GM18508 (cell line): ENCODE results near the gene MARCKS.
"Not testable (repeated sequence)": the region's sequence is repeated elsewhere in the genome, so short reads cannot be mapped to it uniquely, and the experiment has no call there.

Experiments used
- ATAC-seq: cut with Tn5 transposase; IDR thresholded peaks from one replicate; pipeline ENCODE4 v1.9.1; 2021; ENCODE audit warnings: moderate number of reproducible peaks; ENCODE audit not compliant: insufficient read depth, unreplicated experiment

MARCKS gene

DNA sequence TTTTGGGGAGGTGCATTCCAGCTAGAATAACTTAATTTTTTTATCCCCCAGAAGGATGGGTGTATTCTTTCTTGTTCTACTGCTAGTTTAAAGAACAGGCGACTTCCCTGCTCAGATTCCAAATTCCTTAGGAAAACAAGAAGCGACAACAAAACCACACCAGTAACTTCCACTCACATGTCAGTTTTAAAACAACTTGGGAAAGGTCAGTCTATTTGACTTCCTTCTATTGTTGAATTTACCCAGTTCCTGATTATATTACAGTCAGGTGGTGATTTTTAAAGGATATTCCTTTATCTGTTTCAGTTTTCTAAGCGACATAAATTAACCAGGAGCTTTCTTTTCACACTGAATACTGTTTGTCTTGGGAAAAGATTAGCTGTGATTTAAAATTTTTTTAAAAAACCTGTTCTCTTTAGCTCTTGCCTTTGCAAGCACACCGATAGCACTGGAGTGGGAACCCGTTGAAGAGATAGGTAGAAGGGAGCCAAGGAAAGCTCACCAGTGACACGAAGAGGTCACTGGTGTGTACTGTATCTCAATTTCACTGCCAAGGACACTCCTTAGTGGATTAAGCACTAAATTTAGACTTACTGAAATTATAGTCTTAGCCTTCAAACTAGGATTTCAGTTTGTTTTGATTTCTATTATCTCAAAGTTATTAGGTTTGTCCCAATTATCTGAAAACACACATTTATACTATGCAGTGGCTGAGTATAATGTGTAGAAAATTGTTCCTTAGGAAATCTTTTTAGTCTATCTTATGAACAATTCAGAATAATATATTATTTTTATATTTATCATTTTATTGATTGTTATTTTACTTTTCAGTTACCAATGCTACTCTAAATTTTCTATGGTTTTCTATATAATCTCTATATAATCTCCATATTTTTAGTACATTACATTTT lies 22.3 kb downstream of the MARCKS start:
- ATAC-seq: peak; percentile 97

DNA sequence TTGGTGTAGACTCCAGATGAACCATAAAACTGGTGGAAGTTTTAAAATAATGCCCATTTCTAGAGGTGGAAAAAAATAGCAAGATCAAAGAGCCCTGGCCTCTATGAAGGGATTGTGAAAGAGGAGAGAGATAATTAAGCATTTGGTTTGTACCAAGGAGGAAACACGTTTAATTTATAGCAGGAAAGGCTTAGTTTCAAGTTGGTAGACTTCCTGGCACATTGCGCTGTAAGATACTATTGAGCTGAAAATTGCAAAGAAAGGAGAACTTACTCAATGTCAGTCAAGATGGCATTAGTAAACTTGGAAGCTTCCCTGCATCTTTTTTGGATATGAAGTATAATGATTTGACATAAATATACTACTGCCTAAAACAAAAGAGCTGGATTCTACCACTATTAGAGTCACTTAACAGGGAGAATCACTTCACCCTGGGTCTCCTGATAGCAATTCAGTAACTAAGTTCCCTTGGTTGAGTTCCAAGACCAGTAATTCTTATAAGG lies 24.4 kb downstream of the MARCKS start:
- no peak for ATAC-seq

DNA sequence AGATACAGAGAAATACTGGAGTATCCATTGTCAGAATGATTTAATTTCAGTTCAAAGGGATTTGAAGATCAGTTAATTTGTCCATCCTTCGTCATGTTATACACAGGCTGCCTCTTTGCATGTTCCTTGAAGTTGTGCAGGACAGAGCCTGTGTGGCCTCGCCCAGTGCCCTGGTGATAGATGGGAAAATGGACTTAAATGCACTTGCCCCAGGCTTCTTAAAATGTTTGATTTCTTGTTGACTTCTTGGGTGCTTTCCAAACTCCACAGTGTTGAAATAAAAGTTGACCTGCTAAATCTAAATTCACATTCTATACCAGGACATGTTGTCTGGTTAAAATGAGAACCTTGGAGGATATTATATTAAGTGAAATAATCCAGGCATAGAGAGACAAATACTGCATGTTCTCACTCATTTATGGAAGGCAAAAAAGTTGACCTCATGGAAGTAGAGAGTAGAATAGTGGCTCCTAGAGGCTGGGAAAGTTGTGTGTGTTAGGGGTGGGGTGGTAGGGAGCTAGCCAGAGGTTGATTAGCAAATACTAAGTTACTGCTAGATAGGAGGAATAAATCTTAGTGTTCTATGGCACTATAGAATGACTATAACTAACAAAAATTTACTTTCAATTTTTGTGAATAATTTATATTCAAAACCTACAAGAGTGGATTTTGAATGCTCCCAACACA lies 25.3 kb downstream of the MARCKS start:
- ATAC-seq: no peak

DNA sequence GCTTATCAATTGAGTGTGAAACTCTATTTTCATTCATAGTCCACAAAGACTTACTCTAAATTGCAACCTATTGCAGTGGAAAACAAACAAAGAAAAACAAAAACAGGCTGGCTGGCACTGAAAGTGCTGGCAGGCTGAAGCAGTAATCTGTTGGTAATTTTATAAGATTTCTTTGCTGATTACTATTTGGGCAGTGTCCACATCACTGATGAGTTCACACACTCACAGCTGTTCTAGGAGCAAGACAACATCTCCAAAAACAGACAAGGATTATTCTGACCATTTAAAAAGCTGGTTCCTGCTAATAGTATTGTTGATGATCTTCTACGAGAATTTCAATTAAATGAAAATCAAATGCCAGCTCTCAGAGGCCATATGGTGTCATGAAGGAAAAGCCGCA lies 26.9 kb downstream of the MARCKS start:
- ATAC-seq: no peak

DNA sequence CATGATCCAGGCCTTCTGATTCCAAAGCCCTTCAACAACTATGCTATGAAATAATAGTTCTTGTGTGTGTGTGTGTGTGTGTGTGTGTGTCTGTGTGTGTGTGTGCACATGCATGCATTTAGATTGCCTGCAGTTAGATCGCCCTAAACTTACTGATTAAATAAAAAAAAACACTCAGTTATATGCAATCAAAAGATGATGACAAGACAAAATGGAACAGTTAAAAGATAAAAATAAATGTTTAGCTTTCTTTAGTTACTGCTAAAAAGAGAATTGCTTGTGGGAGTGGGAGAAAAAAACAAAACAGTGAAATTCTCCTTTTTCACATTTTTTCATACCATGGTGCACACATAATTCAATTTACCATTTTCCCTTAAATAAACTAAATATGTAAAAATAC lies 29.4 kb downstream of the MARCKS start:
- no peak for ATAC-seq

DNA sequence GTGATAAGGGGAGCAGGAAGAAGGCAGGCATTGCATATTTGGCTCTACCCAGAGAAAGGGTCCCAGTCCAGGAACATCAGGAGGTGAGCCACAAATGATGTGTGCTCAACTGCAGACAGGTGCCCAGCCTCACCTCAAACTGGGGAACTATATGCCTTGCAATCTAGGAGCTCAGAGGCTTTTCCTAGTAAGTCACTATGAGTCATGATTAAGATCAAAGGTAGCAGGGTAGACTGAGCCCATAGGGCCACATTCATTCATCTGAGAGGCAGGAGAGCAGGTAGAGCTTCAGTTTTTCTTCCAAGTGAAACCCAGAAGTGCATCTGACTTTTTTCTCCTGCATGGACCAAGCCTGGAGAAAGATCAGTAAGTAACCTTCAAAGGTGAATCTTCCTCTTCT lies 31.3 kb downstream of the MARCKS start:
- no peak for ATAC-seq

DNA sequence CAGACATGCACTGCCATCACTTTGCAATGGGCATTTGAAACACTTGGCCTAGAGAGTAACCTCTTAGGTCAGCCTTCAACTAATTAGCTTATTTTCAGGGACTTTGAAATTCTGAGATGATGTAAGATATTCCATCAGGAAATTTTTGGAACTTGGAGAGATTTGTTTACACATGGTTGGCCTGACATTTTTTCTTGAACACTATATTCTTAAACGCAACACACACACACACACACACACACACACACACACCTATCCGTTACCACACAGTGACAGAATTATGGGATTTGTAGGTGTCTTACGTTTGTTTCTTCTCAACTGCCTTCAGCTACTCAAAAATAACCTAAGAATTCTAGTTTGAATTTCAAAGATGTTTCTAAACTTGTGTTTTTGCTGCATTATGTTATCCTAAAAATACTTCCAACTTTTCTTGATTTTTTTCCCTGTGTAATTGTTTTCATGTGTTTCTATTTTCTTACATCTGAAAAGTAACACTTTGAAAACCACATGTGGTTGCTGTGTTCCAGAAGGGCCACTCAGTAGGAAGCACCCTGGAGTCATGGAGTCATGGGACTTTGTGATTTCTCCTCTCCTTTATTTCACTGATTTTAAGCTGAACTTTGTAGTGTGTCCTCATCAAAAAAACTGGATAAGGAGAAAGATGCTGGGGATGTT lies 31.9 kb downstream of the MARCKS start:
- ATAC-seq: no peak

DNA sequence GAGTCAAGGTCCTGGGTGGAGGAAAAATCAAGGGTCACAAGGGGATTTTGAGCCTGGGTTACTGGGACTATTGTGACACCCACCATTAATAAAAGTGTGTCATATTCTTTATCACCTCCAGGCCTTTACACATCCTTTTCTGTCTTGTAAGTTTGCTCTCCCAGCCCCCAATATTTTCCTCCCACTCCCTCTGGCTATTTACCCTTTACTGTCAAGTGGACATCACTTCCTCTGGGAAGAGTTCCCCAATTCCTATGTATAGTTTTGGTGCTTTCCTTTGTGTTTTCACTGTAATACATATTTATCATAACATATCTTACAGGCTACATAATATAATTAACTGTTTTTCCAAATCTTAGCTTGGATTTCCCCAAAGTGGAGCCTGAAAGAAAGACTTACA lies 36.3 kb downstream of the MARCKS start:
- ATAC-seq: no peak

DNA sequence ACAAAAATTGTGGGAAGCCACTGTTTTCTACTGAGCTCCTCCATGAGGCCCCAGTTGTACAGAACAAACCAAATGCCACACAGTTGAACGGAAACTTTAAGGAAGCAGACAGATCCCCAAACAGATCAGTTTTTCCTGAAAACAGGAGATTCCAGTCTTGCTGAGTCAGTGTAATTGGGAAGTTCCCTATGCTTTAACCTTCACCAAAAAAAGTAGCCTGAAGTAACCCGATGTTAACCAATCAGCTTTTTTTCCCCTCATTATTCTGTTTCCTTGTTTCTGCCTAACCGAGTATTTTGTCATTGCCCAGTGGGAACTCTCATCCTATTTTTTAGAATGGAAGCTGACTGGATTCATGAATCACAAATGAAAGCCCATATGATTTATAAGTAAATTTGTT lies 36.7 kb downstream of the MARCKS start:
- no peak for ATAC-seq

DNA sequence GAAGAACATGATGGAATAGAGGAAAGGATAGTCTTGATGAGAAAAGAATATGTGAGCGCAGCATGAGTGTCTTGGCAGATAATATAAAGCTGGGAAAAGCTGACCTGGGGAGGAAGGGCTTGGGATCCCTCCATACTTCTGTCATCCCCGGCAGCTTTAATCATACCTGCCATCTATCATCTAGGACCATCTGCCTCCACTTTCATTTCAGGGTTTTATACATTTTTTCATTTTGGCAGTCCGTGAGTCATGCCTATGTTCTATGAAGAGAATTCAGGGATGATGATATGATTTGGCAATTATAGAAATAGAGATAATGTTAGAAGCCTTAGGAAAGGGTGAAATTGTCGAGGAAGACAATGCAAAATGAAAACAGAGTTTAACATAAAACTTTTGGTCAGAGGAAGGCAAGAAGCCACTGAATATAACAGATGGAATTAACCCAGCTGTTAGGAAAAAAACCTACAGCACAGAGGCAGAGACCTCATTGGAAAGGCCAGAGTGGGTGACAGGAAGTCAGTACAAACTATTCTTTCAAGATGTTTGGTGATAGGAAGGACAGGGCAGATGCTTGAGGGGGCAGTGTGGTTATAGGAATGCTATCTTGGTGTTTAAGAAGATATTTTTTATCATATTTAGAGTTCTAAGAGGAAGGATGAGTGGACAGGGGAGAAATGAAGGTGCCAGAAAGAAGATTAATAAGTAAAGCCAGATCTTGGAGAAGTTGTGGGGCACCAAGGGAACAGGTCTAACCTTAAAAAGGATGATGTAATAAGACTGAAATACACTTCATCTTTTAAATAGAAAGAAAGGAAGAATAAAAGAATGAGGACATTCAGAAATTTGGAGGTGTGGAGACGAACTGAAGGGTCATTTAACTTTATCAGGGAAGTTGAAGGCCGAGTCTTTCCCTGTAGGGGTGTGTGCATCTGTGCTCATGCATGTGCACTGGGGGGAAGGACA lies 37.8 kb downstream of the MARCKS start:
- no peak for ATAC-seq

DNA sequence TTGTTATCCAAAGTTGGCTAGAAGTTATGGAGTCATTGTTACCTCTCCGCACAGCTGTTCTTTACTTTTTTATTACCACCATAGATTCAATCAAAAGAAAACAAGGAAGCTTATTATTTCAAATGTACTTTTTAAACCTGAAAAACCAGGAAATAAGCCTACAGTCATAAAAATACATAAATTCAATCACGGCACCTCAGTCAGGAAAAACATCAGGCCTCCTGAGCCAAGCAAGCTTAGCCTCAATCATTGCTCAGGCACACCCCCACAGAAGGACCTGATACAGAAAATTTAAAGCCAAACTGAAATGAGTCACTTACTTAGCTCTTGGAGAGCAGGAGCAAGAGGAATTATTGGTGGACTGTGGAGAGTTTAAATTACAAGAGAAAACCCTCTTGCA lies 44.3 kb downstream of the MARCKS start:
- no peak for ATAC-seq

DNA sequence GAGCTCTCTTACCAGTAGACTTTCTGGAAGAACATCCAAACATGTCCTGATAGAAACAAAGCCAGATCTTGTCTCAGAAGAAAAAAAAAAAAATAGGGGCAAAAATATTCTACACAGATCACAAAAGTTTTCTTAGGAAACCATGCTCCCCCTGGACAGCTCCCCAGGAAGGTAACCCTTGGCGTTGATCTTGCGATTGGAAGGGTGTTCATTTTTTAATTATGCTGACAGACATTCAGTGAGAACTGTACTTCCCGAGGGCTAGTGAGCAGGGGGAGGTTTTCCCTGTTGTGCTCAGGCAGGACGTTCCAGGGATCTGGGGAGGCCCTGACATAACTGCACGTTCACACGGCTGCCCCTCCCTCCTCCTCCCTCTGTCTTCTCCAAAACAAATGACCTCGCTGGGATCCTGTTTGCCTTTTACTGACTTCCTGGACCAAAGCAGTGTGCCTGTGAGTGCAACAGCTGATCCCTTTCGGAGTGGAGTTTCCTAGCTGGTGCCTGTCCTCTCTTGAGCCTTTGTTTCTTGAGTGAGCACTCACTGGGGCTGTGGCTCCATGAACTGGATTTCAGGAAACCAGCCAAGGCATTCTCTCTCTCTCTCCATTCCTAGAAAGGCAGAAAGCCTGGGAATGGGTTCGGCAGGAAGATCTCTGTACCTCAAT lies 46.7 kb downstream of the MARCKS start:
- ATAC-seq: no peak

DNA sequence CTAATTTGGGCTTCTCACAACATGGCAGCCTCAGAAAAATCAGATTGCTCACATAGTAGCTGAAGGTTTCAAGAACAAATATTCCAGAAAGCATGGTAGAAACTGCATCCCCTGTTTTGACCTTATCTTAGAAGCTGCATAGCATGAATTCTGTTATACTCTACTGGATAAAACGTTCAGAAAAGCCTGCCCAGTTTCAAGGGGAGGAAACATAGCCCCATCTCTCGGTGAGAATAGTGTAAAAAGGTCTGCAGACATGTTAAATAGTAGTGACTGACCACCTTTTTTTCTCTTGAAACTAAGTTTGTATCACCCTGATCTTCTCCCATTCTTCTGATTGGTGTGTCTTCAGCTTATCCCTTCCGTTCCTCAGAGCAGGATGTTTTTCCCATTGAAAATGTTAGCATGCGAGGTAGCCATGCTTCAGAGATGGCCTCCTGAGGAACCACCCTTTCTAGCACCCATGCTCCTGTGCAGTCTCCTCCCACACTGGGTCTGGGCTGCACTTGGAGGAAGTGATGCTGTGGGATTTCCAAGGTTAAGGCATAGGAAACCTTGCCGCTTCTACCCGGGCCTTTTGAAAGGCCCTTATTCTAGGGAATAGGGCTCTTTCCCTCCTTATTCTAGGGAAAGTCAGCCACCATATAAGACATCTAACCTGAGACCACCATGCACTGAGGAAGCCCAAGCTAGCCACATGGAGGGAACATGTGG lies 50.1 kb downstream of the MARCKS start:
- no peak for ATAC-seq

DNA sequence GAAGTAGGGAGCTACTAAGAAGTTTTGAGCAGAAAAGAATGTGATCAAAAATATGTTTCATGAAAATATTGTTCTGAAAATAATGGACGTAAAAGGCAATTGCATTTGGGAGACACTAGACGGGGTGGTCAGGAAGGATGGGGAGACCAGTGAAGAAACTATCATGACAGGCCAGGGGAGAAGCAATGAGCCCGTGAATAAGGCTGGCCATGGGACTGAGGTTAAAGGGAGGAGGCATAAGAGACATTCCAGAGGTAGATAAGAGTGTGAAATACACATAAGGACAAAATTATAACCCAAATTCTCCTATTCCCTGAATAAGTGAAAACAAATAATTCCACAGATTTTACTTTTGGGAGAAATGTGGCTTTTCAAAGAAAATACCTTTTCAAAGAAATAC lies 51.7 kb downstream of the MARCKS start:
- no peak for ATAC-seq

DNA sequence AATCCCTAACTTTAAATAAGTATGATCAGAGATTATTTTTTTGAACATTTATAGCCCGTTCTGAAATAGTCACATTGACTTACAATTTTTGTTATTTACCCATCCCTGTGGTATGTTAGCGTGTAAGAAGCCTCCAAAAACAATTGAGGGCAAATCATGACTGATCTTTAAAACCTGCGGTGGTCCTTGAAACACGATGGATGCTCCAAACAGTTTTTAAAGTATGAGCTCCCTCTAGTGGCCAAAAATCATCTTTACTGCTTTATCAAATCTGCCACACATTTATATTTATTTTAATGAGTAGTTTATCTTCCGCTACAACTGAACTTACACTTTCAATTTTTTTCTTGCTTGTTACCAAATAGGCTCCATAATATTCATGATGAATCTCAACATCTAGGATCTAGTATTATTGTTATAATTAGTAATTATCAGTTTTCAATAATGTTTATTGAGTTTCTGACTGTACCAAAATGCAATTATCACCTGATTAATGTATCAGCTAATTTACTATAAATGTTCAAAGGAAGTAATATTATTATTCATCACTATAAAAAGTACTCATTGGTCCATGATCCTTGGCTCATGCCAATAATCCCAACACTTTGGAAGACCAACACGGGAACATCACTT lies 52.2 kb downstream of the MARCKS start:
- ATAC-seq: no peak

DNA sequence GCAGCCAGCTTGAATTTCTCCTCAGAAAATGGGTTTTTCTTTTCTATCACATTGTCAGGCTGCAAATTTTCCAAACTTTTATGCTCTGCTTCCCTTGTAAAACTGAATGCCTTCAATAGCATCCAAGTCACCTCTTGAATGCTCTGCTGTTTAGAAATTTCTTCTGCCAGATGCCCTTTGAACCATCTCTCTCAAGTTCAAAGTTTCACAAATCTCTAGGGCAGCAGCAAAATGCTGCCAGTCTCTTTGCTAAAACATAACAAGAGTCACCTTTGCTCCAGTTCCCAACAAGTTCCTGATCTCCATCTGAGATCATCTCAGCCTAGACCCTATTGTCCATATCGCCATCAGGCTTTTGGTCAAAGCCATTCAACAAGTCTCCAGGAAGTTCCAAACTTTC lies 53.1 kb downstream of the MARCKS start:
- ATAC-seq: not testable (repeated sequence)
